Kidney capillary endothelial cell (primary cell): ENCODE results near the gene SAMD3.
"Not testable (repeated sequence)": the region's sequence is repeated elsewhere in the genome, so short reads cannot be mapped to it uniquely, and the experiment has no call there.

Source experiments
- DNase-seq: peaks from one replicate; pipeline ENCODE4 v3.0.0-alpha.2; 2018; ENCODE audit warnings: low spot score

The SAMD3 gene

GRCh38 chr6:130173377-130174004 lies 49.3 kb downstream of the SAMD3 start:
- DNase-seq, result not testable (repeated sequence)

GRCh38 chr6:130170160-130170559 lies 52.6 kb downstream of the SAMD3 start:
- not testable (repeated sequence) for DNase-seq

GRCh38 chr6:130167655-130168054 lies 55.1 kb downstream of the SAMD3 start:
- no peak for DNase-seq

- DNase-seq, result no peak
Observed at GRCh38 chr6:130164251-130164650, 58.5 kb downstream of the SAMD3 start.

GRCh38 chr6:130163266-130163665 lies 59.5 kb downstream of the SAMD3 start:
- no peak for DNase-seq

- no peak for DNase-seq
Observed at GRCh38 chr6:130162421-130162820, 60.3 kb downstream of the SAMD3 start.

GRCh38 chr6:130161683-130162404 lies 60.9 kb downstream of the SAMD3 start:
- DNase-seq, result no peak

GRCh38 chr6:130159956-130160355 lies 62.8 kb downstream of the SAMD3 start:
- no peak for DNase-seq

GRCh38 chr6:130158548-130158947 lies 64.2 kb downstream of the SAMD3 start:
- DNase-seq, result no peak

- DNase-seq, result no peak
Observed at GRCh38 chr6:130158056-130158455, 64.7 kb downstream of the SAMD3 start.

- no peak for DNase-seq
Observed at GRCh38 chr6:130156908-130157307, 65.8 kb downstream of the SAMD3 start.

- DNase-seq, result no peak
Observed at GRCh38 chr6:130152908-130153510, 69.7 kb downstream of the SAMD3 start.

GRCh38 chr6:130150906-130151305 lies 71.8 kb downstream of the SAMD3 start:
- no peak for DNase-seq

GRCh38 chr6:130149016-130149415 lies 73.7 kb downstream of the SAMD3 start:
- not testable (repeated sequence) for DNase-seq

GRCh38 chr6:130148181-130148580 lies 74.6 kb downstream of the SAMD3 start:
- no peak for DNase-seq

- no peak for DNase-seq
Observed at GRCh38 chr6:130147111-130147510, 75.6 kb downstream of the SAMD3 start.

- DNase-seq, result no peak
Observed at GRCh38 chr6:130143709-130144108, 79.0 kb downstream of the SAMD3 start.

- DNase-seq, result no peak
Observed at GRCh38 chr6:130140084-130140483, 82.7 kb downstream of the SAMD3 start.

GRCh38 chr6:130138909-130139242 lies 83.9 kb downstream of the SAMD3 start:
- DNase-seq, result no peak

GRCh38 chr6:130138116-130138908 lies 84.4 kb downstream of the SAMD3 start:
- DNase-seq, result no peak

GRCh38 chr6:130136798-130137197 lies 86.0 kb downstream of the SAMD3 start:
- DNase-seq, result no peak

- no peak for DNase-seq
Observed at GRCh38 chr6:130134582-130134981, 88.2 kb downstream of the SAMD3 start.

GRCh38 chr6:130132286-130132701 lies 90.5 kb downstream of the SAMD3 start:
- no peak for DNase-seq
